Astrocyte of the cerebellum (primary cell): Measurements from ENCODE around the gene CPNE5.
A peak's percentile ranks its signal among the peaks of the same experiment; 100 is the strongest.

Source experiments
- DNase-seq: peaks from one replicate; pipeline ENCODE4 v3.0.0-alpha.2; 2011; ENCODE audit warnings: low read depth
- H3K4me3 ChIP-seq: 2 replicates; pipeline ENCODE4 v1.5.1; 2011; ENCODE audit warnings: mild to moderate bottlenecking, low read depth, low read length, moderate library complexity
- CTCF ChIP-seq: IDR thresholded peaks from 2 replicates; pipeline ENCODE4 v1.5.1; 2012; ENCODE audit warnings: low read length, low read depth, moderate library complexity, mild to moderate bottlenecking; ENCODE audit errors: missing control alignments
- in situ Hi-C: cut with HindIII; loops from 2 replicates; pipeline ENCODE4 v1.10.0; 2017; ENCODE audit warnings: low sequenced_read_pairs

The CPNE5 gene

GRCh38 chr6:36765594-36766398 lies 73.4 kb downstream of the CPNE5 start:
- no peak overlapping the region for H3K4me3 ChIP-seq
- in situ Hi-C loops = loop anchor here (5.0 to 10.0 kb wide), 2 partner anchors 97 to 249 kb away; no protein-coding TSS in a partner anchor
- DNase-seq = peak; percentile 66
- peak; percentile 94 for TF ChIP-seq CTCF

GRCh38 chr6:36765190-36765589 lies 74.1 kb downstream of the CPNE5 start:
- no peak for TF ChIP-seq CTCF
- no peak for DNase-seq
- H3K4me3 ChIP-seq = no peak overlapping the region
- in situ Hi-C loops = loop anchor here (5.0 to 10.0 kb wide), 2 partner anchors 97 to 250 kb away; no protein-coding TSS in a partner anchor

- in situ Hi-C loops = loop anchor here (10.0 kb wide), 1 partner anchor 253 kb away; no protein-coding TSS in a partner anchor
- TF ChIP-seq CTCF = no peak
- DNase-seq = no peak
Observed at GRCh38 chr6:36762123-36762522, 77.1 kb downstream of the CPNE5 start.

GRCh38 chr6:36760685-36761435 lies 78.4 kb downstream of the CPNE5 start:
- in situ Hi-C loops = loop anchor here (10.0 kb wide), 1 partner anchor 254 kb away; no protein-coding TSS in a partner anchor
- H3K4me3 ChIP-seq = no peak overlapping the region
- TF ChIP-seq CTCF = no peak
- no peak for DNase-seq

More at GRCh38 chr6:36762123-36762522, 77.1 kb downstream of the CPNE5 start:
- no peak overlapping the region for H3K4me3 ChIP-seq

GRCh38 chr6:36759148-36759759 lies 80.0 kb downstream of the CPNE5 start:
- DNase-seq = peak; percentile 40
- no peak overlapping the region for H3K4me3 ChIP-seq
- in situ Hi-C loops = loop anchor here (5.0 to 10.0 kb wide), 3 partner anchors 53 to 137 kb away; no protein-coding TSS in a partner anchor
- peak; percentile 97 for TF ChIP-seq CTCF
